Panc1 (cell line): ENCODE results near the gene LAMP1. TPM values are rescaled to one million over a fixed set of nuclear protein-coding genes. Genes with fewer than 3 reads are reported as not detected.
A peak's percentile ranks its signal among the peaks of the same experiment; 100 is the strongest.
"Not testable (repeated sequence)": the region's sequence is repeated elsewhere in the genome, so short reads cannot be mapped to it uniquely, and the experiment has no call there.

Experiments used
- ATAC-seq: fragments of 200-7000 bp; cut with Tn5 transposase; 2 replicates; pipeline ENCODE4 v1.9.1; 2020; ENCODE audit warnings: mild to moderate bottlenecking, moderate library complexity
- Bru-seq: library from RNA; stranded (reverse); fragments of 400-500 nt; gene quantifications from one replicate; lab custom pipeline; 2021; lab: Mats Ljungman, UMichigan
- BruChase-seq, 2 experiments: library from RNA; stranded (reverse); fragments of 400-500 nt; gene quantifications; one replicate each; lab custom pipeline; 2021; lab: Mats Ljungman, UMichigan
- BruUV-seq: library from RNA; stranded (reverse); fragments of 400-500 nt; replicated peaks from 2 replicates; lab custom pipeline; 2021; lab: Mats Ljungman, UMichigan
- CTCF ChIA-PET: fragments of 300-600 bp; sonication (Branson Sonifier 250); formaldehyde crosslinking; loops from one replicate; lab custom pipeline; 2022; ENCODE audit warnings: antibody characterized with exemption; lab: Charles Lee
- POLR2A ChIA-PET: fragments of 300-600 bp; sonication (Branson Sonifier 250); formaldehyde crosslinking; loops from one replicate; lab custom pipeline; 2022; ENCODE audit warnings: antibody characterized with exemption; lab: Charles Lee
- DNase-seq: peaks from one replicate; pipeline ENCODE4 v3.0.0-alpha.2; 2010; ENCODE audit warnings: low read depth, low spot score
- H3K27ac ChIP-seq: 2 replicates; pipeline ENCODE4 v1.5.1; 2011; ENCODE audit warnings: mild to moderate bottlenecking, low read length, inconsistent platforms
- H3K27me3 ChIP-seq: fragments of 200-500 bp; sonication (Bioruptor generic); 2 replicates; pipeline ENCODE4 v1.6.0; 2014; ENCODE audit warnings: low read length, inconsistent platforms; ENCODE audit not compliant: control insufficient read depth, insufficient read depth
- H3K36me3 ChIP-seq: fragments of 200-500 bp; sonication (Bioruptor generic); 2 replicates; pipeline ENCODE4 v1.5.1; 2014; ENCODE audit warnings: inconsistent platforms, mild to moderate bottlenecking, low read length, moderate library complexity; ENCODE audit not compliant: control insufficient read depth, insufficient read depth
- H3K4me1 ChIP-seq: 2 replicates; pipeline ENCODE4 v1.5.1; 2011; ENCODE audit warnings: inconsistent platforms, mild to moderate bottlenecking, low read length, moderate library complexity; ENCODE audit not compliant: control insufficient read depth, insufficient read depth
- H3K4me3 ChIP-seq, 2 experiments: 2 replicates each; pipeline ENCODE4 v1.5.1; 2011 to 2012; ENCODE audit warnings: low read depth in 2 of 2, low read length in 2 of 2, mild to moderate bottlenecking in 2 of 2, inconsistent platforms in 1 of 2, moderate library complexity in 1 of 2
- H3K9me3 ChIP-seq: fragments of 200-500 bp; sonication (Bioruptor generic); 2 replicates; pipeline ENCODE4 v1.5.1; 2014; ENCODE audit warnings: low read depth, mild to moderate bottlenecking, inconsistent platforms, low read length, moderate library complexity; ENCODE audit not compliant: control insufficient read depth, insufficient read depth
- POLR2AphosphoS5 ChIP-seq: IDR thresholded peaks from 2 replicates; pipeline ENCODE4 v1.6.1; 2012; ENCODE audit warnings: mild to moderate bottlenecking, low read depth, low read length, moderate library complexity
- REST ChIP-seq, 2 experiments: IDR thresholded peaks; 2 replicates each; pipeline ENCODE4 v1.6.1; 2011 to 2012; ENCODE audit warnings: low read depth in 2 of 2, control low read depth in 1 of 2, low read length in 1 of 2, mild to moderate bottlenecking in 1 of 2, moderate library complexity in 1 of 2; ENCODE audit not compliant: insufficient read depth in 1 of 2
- SIN3A ChIP-seq: IDR thresholded peaks from 2 replicates; pipeline ENCODE4 v1.6.1; 2012; ENCODE audit warnings: low read depth, mild to moderate bottlenecking, low read length, moderate library complexity, borderline replicate concordance; ENCODE audit not compliant: insufficient read depth
- TCF7L2 ChIP-seq: IDR thresholded peaks from 2 replicates; pipeline ENCODE4 v1.6.1; 2011; ENCODE audit warnings: mild to moderate bottlenecking, low read depth, low read length, inconsistent platforms
- in situ Hi-C: cut with HindIII; loops from 2 replicates; pipeline ENCODE4 v1.10.0; 2016; ENCODE audit warnings: low sequenced_read_pairs, low pct_unique_long_range_greater_than_20kb
- intact Hi-C: fragments of 100-400 bp; cut with micrococcal nuclease; formaldehyde crosslinking; loops from one replicate; pipeline ENCODE4 v1.10.0; 2022; ENCODE audit not compliant: unreplicated experiment
- long read RNA-seq: library from polyadenylated mRNA; unstranded; transcript quantifications from one replicate; pipeline ENCODE4 v2.0.0, GENCODE V29; 2021; ENCODE audit not compliant: unreplicated experiment
- polyA plus RNA-seq: library from polyadenylated mRNA; unstranded; fragments of >200 nt; gene quantifications from one replicate; pipeline ENCODE4 v1.2.1, GENCODE V29; 2012; ENCODE audit warnings: missing spikeins; ENCODE audit not compliant: insufficient read length
- total RNA-seq: library from RNA; stranded (reverse); gene quantifications from one replicate; pipeline ENCODE4 v1.2.1, GENCODE V29; 2021; ENCODE audit not compliant: unreplicated experiment
- TF ChIP-seq, protein P1 (sequence below): fragments of 450-650 bp; IDR thresholded peaks from 2 replicates; pipeline ENCODE4 v1.5.1; 2017; ENCODE audit warnings: mild to moderate bottlenecking

The LAMP1 gene
- total RNA-seq: 212 TPM
- polyA plus RNA-seq: 236 TPM
- percentile 76 among the genes with signal in this experiment for Bru-seq, nascent RNA
- percentile 83 among the genes with signal in this experiment for BruChase-seq, experiment 1, labeled RNA remaining after a 2-hour chase
- BruChase-seq, experiment 2, labeled RNA remaining after a 6-hour chase: percentile 92 among the genes with signal in this experiment
- long read RNA-seq, transcript LAMP1-201 (9 exons, 2,699 nt): major isoform, 218 of 399 reads
- long read RNA-seq, partial matches to known transcripts: 24 of 399 reads
- long read RNA-seq, other reads (novel, unspliced or antisense): 157 of 399 reads

DNA sequence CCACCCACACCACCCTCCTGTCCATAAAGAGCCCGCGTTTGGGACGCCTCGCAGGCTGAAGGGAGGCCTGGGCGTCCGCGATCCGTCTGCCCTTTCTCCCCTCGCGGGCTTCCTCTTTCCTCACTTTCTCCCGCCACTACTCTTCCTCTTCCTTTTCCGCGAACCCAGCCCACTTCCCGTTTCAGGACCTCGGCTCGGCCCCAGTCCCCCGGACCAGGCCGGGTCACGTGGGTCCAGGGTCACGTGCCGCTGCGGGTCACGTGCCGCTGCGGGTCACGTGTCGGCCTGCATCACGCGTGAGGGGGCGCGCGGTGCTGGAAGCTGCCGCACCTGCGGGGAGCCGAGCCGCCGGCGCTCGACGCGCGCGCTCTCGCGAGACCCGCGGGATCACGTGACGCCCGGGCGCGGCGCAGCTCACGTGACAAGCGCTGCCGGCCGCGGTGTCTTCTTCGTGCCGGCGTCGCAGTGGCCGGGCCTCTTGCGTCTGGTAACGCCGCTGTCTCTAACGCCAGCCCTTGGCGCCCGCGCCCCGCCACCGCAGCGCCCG lies at the start of gene LAMP1:
LAMP1 (plus strand) TSS at position 417 of the 547 bp plus-strand sequence. CDS start 196 bp downstream, outside the sequence.
- ATAC-seq (peak; percentile 93), DNase-seq (peak; percentile 27)
- H3K36me3 ChIP-seq: peaks cover 3% of the 10 kb centered on the region; the same call in 1 of the 2 replicates
- intact Hi-C loops (no loop called here), in situ Hi-C loops (no loop called here)
- no peaks in the 10 kb centered on the region for H3K9me3 ChIP-seq
- H3K27ac ChIP-seq: peak within 1 kb of the TSS; percentile 84
- H3K4me3 ChIP-seq: peak within 1 kb of the TSS; percentile 75 to 90
- BruUV-seq: no TSS peak
- ChIA-PET CTCF (no interaction called here), POLR2A (no interaction called here)
- H3K4me1 ChIP-seq: peaks cover 4% of the 10 kb centered on the region
- no peaks in the 10 kb centered on the region; the same call in 1 of the 2 replicates for H3K27me3 ChIP-seq
- TF ChIP-seq TCF7L2 (peak; percentile 55; the same call in 1 of the 2 replicates), REST (IDR thresholded peaks at IDR 0.05; ENCODE audit: insufficient read depth in 1 of 2, low read depth in 2 of 2, low read length in 1 of 2) (0 out of 4 replicates have a peak, but pooled peaks of 1 of the 2 experiments have one; percentile 47), POLR2AphosphoS5 (peak; percentile 62), SIN3A (peak; percentile 92; the same call in 1 of the 2 replicates)
- TF ChIP-seq, protein P1, sequence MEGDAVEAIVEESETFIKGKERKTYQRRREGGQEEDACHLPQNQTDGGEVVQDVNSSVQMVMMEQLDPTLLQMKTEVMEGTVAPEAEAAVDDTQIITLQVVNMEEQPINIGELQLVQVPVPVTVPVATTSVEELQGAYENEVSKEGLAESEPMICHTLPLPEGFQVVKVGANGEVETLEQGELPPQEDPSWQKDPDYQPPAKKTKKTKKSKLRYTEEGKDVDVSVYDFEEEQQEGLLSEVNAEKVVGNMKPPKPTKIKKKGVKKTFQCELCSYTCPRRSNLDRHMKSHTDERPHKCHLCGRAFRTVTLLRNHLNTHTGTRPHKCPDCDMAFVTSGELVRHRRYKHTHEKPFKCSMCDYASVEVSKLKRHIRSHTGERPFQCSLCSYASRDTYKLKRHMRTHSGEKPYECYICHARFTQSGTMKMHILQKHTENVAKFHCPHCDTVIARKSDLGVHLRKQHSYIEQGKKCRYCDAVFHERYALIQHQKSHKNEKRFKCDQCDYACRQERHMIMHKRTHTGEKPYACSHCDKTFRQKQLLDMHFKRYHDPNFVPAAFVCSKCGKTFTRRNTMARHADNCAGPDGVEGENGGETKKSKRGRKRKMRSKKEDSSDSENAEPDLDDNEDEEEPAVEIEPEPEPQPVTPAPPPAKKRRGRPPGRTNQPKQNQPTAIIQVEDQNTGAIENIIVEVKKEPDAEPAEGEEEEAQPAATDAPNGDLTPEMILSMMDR: no peak

GRCh38 chr13:113252516-113253095 lies 44.4 kb upstream of the LAMP1 start:
- no TSS peak for BruUV-seq
- ChIA-PET POLR2A (no interaction called here), CTCF (no interaction called here)
- Histone ChIP-seq H3K27me3 (no peaks in the 10 kb centered on the region), H3K9me3 (no peaks in the 10 kb centered on the region), H3K27ac (no peak overlapping the region), H3K36me3 (peaks cover 7% of the 10 kb centered on the region), H3K4me1 (no peaks in the 10 kb centered on the region), H3K4me3 (no peak overlapping the region)
- DNase-seq (no peak), ATAC-seq (no peak)
- TF ChIP-seq REST (IDR thresholded peaks at IDR 0.05; ENCODE audit: insufficient read depth in 1 of 2, low read depth in 2 of 2, low read length in 1 of 2) (no peak), TCF7L2 (no peak), SIN3A (no peak), POLR2AphosphoS5 (no peak)
- TF ChIP-seq, protein P1: no peak
- intact Hi-C loops: no loop called here
- in situ Hi-C loops: no loop called here

- H3K4me1 ChIP-seq, POLR2A ChIA-PET, DNase-seq, in situ Hi-C loops, H3K27ac ChIP-seq, H3K4me3 ChIP-seq, BruUV-seq, ATAC-seq, intact Hi-C loops, CTCF ChIA-PET, H3K27me3 ChIP-seq, H3K9me3 ChIP-seq: not testable (repeated sequence)
- H3K36me3 ChIP-seq: peaks cover 12% of the 10 kb centered on the region
These were observed 39.1 kb upstream of the LAMP1 start for GRCh38 chr13:113257908-113258307.
